ENCODE measurements around the gene MKX. TPM values are rescaled to one million over a fixed set of nuclear protein-coding genes. Genes with fewer than 3 reads are reported as not detected.

Gene MKX
- total RNA-seq, 1 donor from 2014 or later = 0.22 TPM

DNA sequence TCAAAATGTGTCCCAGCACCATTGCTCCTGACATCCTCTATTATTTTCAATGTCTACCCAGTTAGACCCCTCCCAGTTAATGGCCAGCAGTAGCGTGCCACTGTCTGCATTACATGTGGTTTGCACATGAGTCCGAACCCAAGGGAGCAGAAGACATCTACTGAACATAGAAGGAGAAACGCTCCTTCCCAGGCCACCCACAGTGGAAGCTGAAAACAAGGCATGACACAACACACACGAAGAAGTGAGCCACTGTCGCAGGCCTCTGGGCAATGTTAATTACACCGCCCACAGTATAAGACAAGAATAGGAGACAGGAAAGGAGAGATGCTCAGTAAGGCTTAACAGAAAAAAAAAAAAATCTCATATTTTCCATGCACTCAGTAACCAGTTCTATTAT is 50.5 kb downstream of the MKX start:
- Histone ChIP-seq H3K27ac (replicated peaks) (no peak overlapping the region), H3K27me3 (ENCODE audit: low read depth) (no peaks in the 10 kb centered on the region), H3K4me1 (peaks cover 5% of the 10 kb centered on the region), H3K36me3 (no peaks in the 10 kb centered on the region), H3K4me3 (no peak overlapping the region), H3K9me3 (replicated peaks) (no peaks in the 10 kb centered on the region)
- DNase-seq = no peak
- intact Hi-C loops (cut with micrococcal nuclease) = no loop called here
- TF ChIP-seq, protein P1, sequence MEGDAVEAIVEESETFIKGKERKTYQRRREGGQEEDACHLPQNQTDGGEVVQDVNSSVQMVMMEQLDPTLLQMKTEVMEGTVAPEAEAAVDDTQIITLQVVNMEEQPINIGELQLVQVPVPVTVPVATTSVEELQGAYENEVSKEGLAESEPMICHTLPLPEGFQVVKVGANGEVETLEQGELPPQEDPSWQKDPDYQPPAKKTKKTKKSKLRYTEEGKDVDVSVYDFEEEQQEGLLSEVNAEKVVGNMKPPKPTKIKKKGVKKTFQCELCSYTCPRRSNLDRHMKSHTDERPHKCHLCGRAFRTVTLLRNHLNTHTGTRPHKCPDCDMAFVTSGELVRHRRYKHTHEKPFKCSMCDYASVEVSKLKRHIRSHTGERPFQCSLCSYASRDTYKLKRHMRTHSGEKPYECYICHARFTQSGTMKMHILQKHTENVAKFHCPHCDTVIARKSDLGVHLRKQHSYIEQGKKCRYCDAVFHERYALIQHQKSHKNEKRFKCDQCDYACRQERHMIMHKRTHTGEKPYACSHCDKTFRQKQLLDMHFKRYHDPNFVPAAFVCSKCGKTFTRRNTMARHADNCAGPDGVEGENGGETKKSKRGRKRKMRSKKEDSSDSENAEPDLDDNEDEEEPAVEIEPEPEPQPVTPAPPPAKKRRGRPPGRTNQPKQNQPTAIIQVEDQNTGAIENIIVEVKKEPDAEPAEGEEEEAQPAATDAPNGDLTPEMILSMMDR (IDR thresholded peaks at IDR 0.05; ENCODE audit: borderline replicate concordance) = no peak

GRCh38 chr10:27692663-27693062 is 53.0 kb downstream of the MKX start:
- Histone ChIP-seq H3K27ac (replicated peaks) (no peak overlapping the region), H3K4me3 (no peak overlapping the region), H3K36me3 (no peaks in the 10 kb centered on the region), H3K9me3 (replicated peaks) (no peaks in the 10 kb centered on the region), H3K4me1 (peaks cover 9% of the 10 kb centered on the region), H3K27me3 (ENCODE audit: low read depth) (no peaks in the 10 kb centered on the region)
- DNase-seq = no peak
- TF ChIP-seq, protein P1 (IDR thresholded peaks at IDR 0.05; ENCODE audit: borderline replicate concordance) = no peak
- intact Hi-C loops (cut with micrococcal nuclease) = no loop called here

GRCh38 chr10:27688991-27689390 is 56.6 kb downstream of the MKX start:
- no peaks in the 10 kb centered on the region for H3K36me3 ChIP-seq
- intact Hi-C loops (cut with micrococcal nuclease) = no loop called here
- H3K4me3 ChIP-seq = no peak overlapping the region
- no peaks in the 10 kb centered on the region for H3K27me3 ChIP-seq (ENCODE audit: low read depth)
- no peak for DNase-seq
- no peak overlapping the region for H3K27ac ChIP-seq (replicated peaks)
- peaks cover 12% of the 10 kb centered on the region for H3K4me1 ChIP-seq
- no peaks in the 10 kb centered on the region for H3K9me3 ChIP-seq (replicated peaks)
- TF ChIP-seq, protein P1 (IDR thresholded peaks at IDR 0.05; ENCODE audit: borderline replicate concordance) = no peak

DNA sequence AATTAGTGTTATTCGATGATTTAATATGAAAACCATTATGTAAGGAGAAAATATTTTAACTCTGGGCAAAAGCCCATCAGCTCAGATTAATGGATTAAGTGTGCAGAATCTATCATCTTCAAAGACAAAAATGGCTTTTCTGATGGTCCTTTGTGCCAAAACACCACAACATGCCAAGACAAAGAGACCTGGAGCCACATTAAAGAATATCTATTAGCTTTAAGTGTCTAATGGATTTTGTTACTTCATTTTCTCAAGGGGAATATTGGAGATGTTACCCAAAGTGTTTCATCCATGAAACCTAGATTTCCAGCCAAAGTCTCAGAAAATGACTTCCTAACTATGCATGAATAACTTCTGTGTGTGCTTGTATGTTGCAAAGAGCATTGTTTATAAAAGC is 57.3 kb downstream of the MKX start:
- Histone ChIP-seq H3K27ac (replicated peaks) (no peak overlapping the region), H3K4me1 (peaks cover 12% of the 10 kb centered on the region), H3K4me3 (no peak overlapping the region), H3K36me3 (no peaks in the 10 kb centered on the region), H3K9me3 (replicated peaks) (no peaks in the 10 kb centered on the region), H3K27me3 (ENCODE audit: low read depth) (no peaks in the 10 kb centered on the region)
- DNase-seq = no peak
- intact Hi-C loops (cut with micrococcal nuclease) = no loop called here
- TF ChIP-seq, protein P1 (IDR thresholded peaks at IDR 0.05; ENCODE audit: borderline replicate concordance) = no peak

DNA sequence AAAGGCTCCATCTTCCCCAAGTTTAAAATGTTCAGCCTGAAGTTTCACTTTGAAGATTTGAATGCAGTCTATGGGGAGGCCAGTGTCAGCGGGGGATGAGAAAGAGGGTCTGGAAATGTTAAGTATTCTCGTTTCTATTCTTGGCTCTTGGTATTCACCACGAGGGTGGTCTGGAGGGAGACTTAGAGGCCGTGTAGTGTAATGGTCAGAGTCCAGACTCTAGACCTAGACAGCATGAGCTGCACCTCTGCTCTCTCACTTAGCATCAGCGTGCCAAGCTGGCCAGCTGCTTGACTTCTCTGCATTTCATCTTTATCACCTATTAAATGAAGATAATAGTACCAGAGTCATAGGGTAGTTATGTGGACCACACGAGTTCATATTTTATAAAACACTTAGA is 57.9 kb downstream of the MKX start:
- TF ChIP-seq, protein P1 (IDR thresholded peaks at IDR 0.05; ENCODE audit: borderline replicate concordance) = no peak
- no peak for DNase-seq
- H3K4me3 ChIP-seq = no peak overlapping the region
- H3K9me3 ChIP-seq (replicated peaks) = no peaks in the 10 kb centered on the region
- peaks cover 8% of the 10 kb centered on the region for H3K4me1 ChIP-seq
- no peaks in the 10 kb centered on the region for H3K36me3 ChIP-seq
- no peak overlapping the region for H3K27ac ChIP-seq (replicated peaks)
- intact Hi-C loops (cut with micrococcal nuclease) = no loop called here
- no peaks in the 10 kb centered on the region for H3K27me3 ChIP-seq (ENCODE audit: low read depth)

GRCh38 chr10:27687326-27687725 is 58.3 kb downstream of the MKX start:
- TF ChIP-seq, protein P1 (IDR thresholded peaks at IDR 0.05; ENCODE audit: borderline replicate concordance) = no peak
- intact Hi-C loops (cut with micrococcal nuclease) = no loop called here
- Histone ChIP-seq H3K27me3 (ENCODE audit: low read depth) (no peaks in the 10 kb centered on the region), H3K9me3 (replicated peaks) (no peaks in the 10 kb centered on the region), H3K36me3 (no peaks in the 10 kb centered on the region), H3K4me1 (peaks cover 8% of the 10 kb centered on the region), H3K4me3 (no peak overlapping the region), H3K27ac (replicated peaks) (no peak overlapping the region)
- DNase-seq = no peak

Data from left ventricle myocardium inferior (tissue), 1 donor.